Neural cell (in vitro differentiated cells): ENCODE measurements around the gene TNFAIP8L1. TPM values are rescaled to one million over a fixed set of nuclear protein-coding genes. Genes with fewer than 3 reads are reported as not detected.

ENCODE experiments used
- H2AFZ ChIP-seq: fragments of 200-600, 300-800 bp; sonication (generic), shearing (Covaris generic); 2 replicates; pipeline ENCODE4 v1.6.0; 2014; ENCODE audit warnings: low read depth, mild to moderate bottlenecking, antibody characterized with exemption, low read length, moderate library complexity
- H3F3A ChIP-seq: fragments of 200-600 bp; shearing (Covaris generic); 2 replicates; pipeline ENCODE4 v1.6.1; 2016; ENCODE audit warnings: mild to moderate bottlenecking, moderate library complexity, mixed read lengths, antibody characterized with exemption, low read length; ENCODE audit not compliant: insufficient read depth, poor library complexity, severe bottlenecking
- H3K27ac ChIP-seq: fragments of 200-600, 300-800 bp; sonication (generic), shearing (Covaris generic); 2 replicates; pipeline ENCODE4 v1.5.1; 2014; ENCODE audit warnings: mild to moderate bottlenecking, low read length, moderate library complexity
- H3K27me3 ChIP-seq: fragments of 300-800, 200-600 bp; sonication (generic), shearing (Covaris generic); 2 replicates; pipeline ENCODE4 v1.6.0; 2014; ENCODE audit warnings: mild to moderate bottlenecking, low read depth, low read length, moderate library complexity; ENCODE audit not compliant: insufficient read depth
- H3K36me3 ChIP-seq: fragments of 300-800, 200-600 bp; sonication (generic), shearing (Covaris generic); 2 replicates; pipeline ENCODE4 v1.5.1; 2014; ENCODE audit warnings: mild to moderate bottlenecking, antibody characterized with exemption, low read length, moderate library complexity; ENCODE audit not compliant: insufficient read depth
- H3K4me2 ChIP-seq: fragments of 300-800, 200-600 bp; sonication (generic), shearing (Covaris generic); 2 replicates; pipeline ENCODE4 v1.6.0; 2014; ENCODE audit warnings: mild to moderate bottlenecking, low read length
- H3K4me3 ChIP-seq: fragments of 300-800, 200-600 bp; sonication (generic), shearing (Covaris generic); 2 replicates; pipeline ENCODE4 v1.5.1; 2014; ENCODE audit warnings: mild to moderate bottlenecking, low read length, moderate library complexity
- H3K79me2 ChIP-seq: fragments of 200-600 bp; shearing (Covaris generic); replicated peaks from 2 replicates; pipeline ENCODE4 v1.6.0; 2014; ENCODE audit warnings: mild to moderate bottlenecking, low read length, moderate library complexity; ENCODE audit not compliant: insufficient read depth
- H3K9ac ChIP-seq: fragments of 300-800, 200-600 bp; sonication (generic), shearing (Covaris generic); 2 replicates; pipeline ENCODE4 v1.6.1; 2016; ENCODE audit warnings: mild to moderate bottlenecking, low read length, mixed read lengths
- H3K9me2 ChIP-seq: fragments of 200-600 bp; shearing (Covaris generic); 2 replicates; pipeline ENCODE4 v1.6.1; 2016; ENCODE audit warnings: mild to moderate bottlenecking, low read length, mixed read lengths; ENCODE audit not compliant: insufficient read depth
- H3K9me3 ChIP-seq: fragments of 200-600, 300-800 bp; sonication (generic), shearing (Covaris generic); 2 replicates; pipeline ENCODE4 v1.6.1; 2016; ENCODE audit warnings: mild to moderate bottlenecking, mixed run types, low read length, moderate library complexity, mixed read lengths
- H4K20me1 ChIP-seq: fragments of 200-600 bp; shearing (Covaris generic); 2 replicates; pipeline ENCODE4 v1.6.1; 2016; ENCODE audit warnings: mild to moderate bottlenecking, mixed run types; ENCODE audit not compliant: insufficient read depth
- EP300 ChIP-seq: fragments of 450-650 bp; conservative IDR thresholded peaks from 2 replicates; pipeline ENCODE4 v1.6.1; 2014; ENCODE audit warnings: antibody characterized with exemption, mild to moderate bottlenecking, moderate library complexity; ENCODE audit not compliant: poor library complexity, severe bottlenecking
- EZH2 ChIP-seq: fragments of 200-600, 300-800 bp; shearing (Covaris generic), sonication (generic); IDR thresholded peaks from 2 replicates; pipeline ENCODE4 v1.6.1; 2014; ENCODE audit warnings: antibody characterized with exemption, low read length, borderline replicate concordance, mild to moderate bottlenecking; ENCODE audit not compliant: insufficient read depth, poor library complexity, severe bottlenecking
- MXI1 ChIP-seq: fragments of 450-650 bp; conservative IDR thresholded peaks from 2 replicates; pipeline ENCODE4 v1.6.1; 2014; ENCODE audit warnings: antibody characterized with exemption, mild to moderate bottlenecking; ENCODE audit not compliant: poor library complexity, severe bottlenecking
- POLR2AphosphoS5 ChIP-seq: IDR thresholded peaks from 2 replicates; pipeline ENCODE4 v1.6.1; 2012
- RAD21 ChIP-seq: fragments of 450-650 bp; conservative IDR thresholded peaks from 2 replicates; pipeline ENCODE4 v1.6.1; 2014; ENCODE audit warnings: antibody characterized with exemption, mild to moderate bottlenecking, moderate library complexity
- SMC3 ChIP-seq: fragments of 450-650 bp; conservative IDR thresholded peaks from 2 replicates; pipeline ENCODE4 v1.6.1; 2014; ENCODE audit warnings: antibody characterized with exemption, mild to moderate bottlenecking, moderate library complexity; ENCODE audit not compliant: poor library complexity
- TAF1 ChIP-seq: IDR thresholded peaks from 2 replicates; pipeline ENCODE4 v1.6.1; 2012; ENCODE audit warnings: low read depth
- polyA plus RNA-seq: library from polyadenylated mRNA; depleted of rRNA; stranded (reverse); fragments of >200 nt; gene quantifications from 2 replicates; pipeline ENCODE4 v1.2.3, GENCODE V29; 2014
- TF ChIP-seq, protein P1 (sequence below): IDR thresholded peaks from 2 replicates; pipeline ENCODE4 v1.6.1; 2012; ENCODE audit warnings: borderline replicate concordance
- TF ChIP-seq, protein P2 (sequence below): fragments of 450-650 bp; IDR thresholded peaks from 2 replicates; pipeline ENCODE4 v1.5.1; 2014; ENCODE audit warnings: antibody characterized with exemption, mild to moderate bottlenecking, moderate library complexity; ENCODE audit not compliant: poor library complexity, severe bottlenecking

TNFAIP8L1 gene
- polyA plus RNA-seq, 1 donor from 2014 or later = 0.99 TPM

DNA sequence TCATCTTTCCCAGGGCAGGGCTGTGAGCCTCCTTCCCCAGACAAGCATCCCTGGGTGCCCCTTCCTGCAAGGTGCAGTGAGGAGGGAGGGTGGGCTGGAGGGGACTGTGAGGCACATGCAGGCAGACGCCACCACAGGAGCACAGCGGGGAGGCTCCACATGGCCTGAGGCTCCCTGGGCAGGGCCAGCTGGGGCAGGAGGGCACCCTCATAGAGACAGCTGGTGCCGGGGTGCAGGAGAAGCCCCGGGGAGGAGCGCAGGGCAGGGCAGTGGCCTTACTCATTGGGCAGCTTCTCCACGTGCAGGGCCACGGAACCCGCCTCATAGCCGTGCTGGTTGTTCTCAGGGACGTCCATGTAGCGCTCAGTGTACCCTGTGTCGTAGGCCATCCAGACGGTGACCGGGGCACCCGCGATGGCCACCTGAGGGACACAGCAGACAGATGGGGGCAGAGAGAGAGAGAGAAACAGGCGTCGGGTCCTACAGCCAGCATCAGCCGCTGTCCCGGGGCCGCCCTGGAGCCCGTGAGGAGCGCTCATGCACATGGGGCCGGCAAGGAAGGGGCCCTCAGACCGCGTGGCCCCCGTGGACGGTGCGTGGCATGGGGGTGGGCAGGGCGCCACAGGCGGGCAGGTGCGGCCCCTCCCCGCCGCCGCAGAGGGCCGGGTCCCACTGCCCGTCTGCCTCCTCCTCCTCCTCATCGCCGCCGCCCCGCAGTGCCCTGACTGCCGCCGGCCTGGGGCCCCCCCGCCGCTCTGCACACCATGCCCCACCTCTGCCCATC is 43.3 kb downstream of the TNFAIP8L1 start:
- Histone ChIP-seq H3K27me3 (no peaks in the 10 kb centered on the region), H3F3A (no peaks in the 10 kb centered on the region), H3K4me3 (no peak overlapping the region), H4K20me1 (no peaks in the 10 kb centered on the region), H2AFZ (no peak overlapping the region), H3K79me2 (no peaks in the 10 kb centered on the region), H3K9ac (no peak overlapping the region), H3K27ac (no peak overlapping the region), H3K4me2 (no peak overlapping the region), H3K9me3 (no peaks in the 10 kb centered on the region), H3K36me3 (no peaks in the 10 kb centered on the region), H3K9me2 (no peaks in the 10 kb centered on the region)
- TF ChIP-seq TAF1 = no peak
- TF ChIP-seq SMC3 = no peak
- TF ChIP-seq EZH2 = no peak
- TF ChIP-seq, protein P1, sequence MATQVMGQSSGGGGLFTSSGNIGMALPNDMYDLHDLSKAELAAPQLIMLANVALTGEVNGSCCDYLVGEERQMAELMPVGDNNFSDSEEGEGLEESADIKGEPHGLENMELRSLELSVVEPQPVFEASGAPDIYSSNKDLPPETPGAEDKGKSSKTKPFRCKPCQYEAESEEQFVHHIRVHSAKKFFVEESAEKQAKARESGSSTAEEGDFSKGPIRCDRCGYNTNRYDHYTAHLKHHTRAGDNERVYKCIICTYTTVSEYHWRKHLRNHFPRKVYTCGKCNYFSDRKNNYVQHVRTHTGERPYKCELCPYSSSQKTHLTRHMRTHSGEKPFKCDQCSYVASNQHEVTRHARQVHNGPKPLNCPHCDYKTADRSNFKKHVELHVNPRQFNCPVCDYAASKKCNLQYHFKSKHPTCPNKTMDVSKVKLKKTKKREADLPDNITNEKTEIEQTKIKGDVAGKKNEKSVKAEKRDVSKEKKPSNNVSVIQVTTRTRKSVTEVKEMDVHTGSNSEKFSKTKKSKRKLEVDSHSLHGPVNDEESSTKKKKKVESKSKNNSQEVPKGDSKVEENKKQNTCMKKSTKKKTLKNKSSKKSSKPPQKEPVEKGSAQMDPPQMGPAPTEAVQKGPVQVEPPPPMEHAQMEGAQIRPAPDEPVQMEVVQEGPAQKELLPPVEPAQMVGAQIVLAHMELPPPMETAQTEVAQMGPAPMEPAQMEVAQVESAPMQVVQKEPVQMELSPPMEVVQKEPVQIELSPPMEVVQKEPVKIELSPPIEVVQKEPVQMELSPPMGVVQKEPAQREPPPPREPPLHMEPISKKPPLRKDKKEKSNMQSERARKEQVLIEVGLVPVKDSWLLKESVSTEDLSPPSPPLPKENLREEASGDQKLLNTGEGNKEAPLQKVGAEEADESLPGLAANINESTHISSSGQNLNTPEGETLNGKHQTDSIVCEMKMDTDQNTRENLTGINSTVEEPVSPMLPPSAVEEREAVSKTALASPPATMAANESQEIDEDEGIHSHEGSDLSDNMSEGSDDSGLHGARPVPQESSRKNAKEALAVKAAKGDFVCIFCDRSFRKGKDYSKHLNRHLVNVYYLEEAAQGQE = no peak

DNA sequence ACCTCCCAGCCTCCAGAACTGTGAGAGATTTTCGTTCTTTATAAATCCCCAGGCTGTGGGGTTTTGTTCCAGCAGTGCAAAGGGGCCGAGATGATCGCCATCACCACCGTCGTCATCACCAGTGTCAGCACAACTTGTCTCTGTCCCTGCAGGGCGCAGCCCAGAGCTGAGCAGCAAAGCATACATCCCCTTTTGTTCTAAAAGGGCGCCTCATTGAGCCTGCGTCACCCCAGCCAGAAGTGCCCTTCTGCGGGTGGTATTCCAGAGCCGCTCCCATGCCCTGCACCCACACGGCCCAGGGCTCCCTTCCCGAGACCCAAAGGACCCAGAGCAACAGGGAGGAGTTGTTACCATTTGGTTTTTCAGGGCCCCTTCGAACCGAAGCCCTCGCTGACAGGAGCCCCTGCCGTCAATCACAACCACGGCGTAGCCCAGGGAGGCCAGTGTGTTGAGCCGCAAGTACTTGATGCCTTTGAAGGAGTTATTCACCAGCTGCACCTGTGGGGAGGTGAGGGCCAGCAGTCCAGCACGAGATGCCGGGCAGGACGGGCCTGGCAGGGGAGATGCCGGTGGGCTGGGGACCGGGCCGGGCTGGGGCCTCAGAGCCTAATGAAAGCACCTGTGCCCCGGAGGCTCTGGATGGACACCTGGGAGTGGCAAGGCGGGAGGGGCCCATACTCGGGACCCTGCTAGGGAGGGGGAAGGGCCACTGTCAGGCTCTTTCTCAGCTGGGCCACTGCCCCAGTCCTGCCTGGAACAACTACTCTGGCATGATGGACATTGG is 45.2 kb downstream of the TNFAIP8L1 start:
- no peaks in the 10 kb centered on the region for H3K27me3 ChIP-seq
- H2AFZ ChIP-seq = no peak overlapping the region
- no peaks in the 10 kb centered on the region for H3K79me2 ChIP-seq
- no peaks in the 10 kb centered on the region for H4K20me1 ChIP-seq
- no peak overlapping the region for H3K27ac ChIP-seq
- no peak overlapping the region for H3K9ac ChIP-seq
- H3K4me2 ChIP-seq = no peak overlapping the region
- no peak overlapping the region for H3K4me3 ChIP-seq
- TF ChIP-seq, protein P1 = no peak
- TF ChIP-seq TAF1 (no peak), EZH2 (no peak), RAD21 (no peak), POLR2AphosphoS5 (no peak), MXI1 (no peak), SMC3 (no peak), EP300 (no peak)
- TF ChIP-seq, protein P2, sequence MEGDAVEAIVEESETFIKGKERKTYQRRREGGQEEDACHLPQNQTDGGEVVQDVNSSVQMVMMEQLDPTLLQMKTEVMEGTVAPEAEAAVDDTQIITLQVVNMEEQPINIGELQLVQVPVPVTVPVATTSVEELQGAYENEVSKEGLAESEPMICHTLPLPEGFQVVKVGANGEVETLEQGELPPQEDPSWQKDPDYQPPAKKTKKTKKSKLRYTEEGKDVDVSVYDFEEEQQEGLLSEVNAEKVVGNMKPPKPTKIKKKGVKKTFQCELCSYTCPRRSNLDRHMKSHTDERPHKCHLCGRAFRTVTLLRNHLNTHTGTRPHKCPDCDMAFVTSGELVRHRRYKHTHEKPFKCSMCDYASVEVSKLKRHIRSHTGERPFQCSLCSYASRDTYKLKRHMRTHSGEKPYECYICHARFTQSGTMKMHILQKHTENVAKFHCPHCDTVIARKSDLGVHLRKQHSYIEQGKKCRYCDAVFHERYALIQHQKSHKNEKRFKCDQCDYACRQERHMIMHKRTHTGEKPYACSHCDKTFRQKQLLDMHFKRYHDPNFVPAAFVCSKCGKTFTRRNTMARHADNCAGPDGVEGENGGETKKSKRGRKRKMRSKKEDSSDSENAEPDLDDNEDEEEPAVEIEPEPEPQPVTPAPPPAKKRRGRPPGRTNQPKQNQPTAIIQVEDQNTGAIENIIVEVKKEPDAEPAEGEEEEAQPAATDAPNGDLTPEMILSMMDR = no peak
- no peaks in the 10 kb centered on the region for H3F3A ChIP-seq
- H3K9me2 ChIP-seq = no peaks in the 10 kb centered on the region
- H3K9me3 ChIP-seq = no peaks in the 10 kb centered on the region
- H3K36me3 ChIP-seq = no peaks in the 10 kb centered on the region
